Measurements from ENCODE around the gene PAPLN. TPM values are rescaled to one million over a fixed set of nuclear protein-coding genes. Genes with fewer than 3 reads are reported as not detected.
A peak's percentile ranks its signal among the peaks of the same experiment; 100 is the strongest.

The PAPLN gene
- total RNA-seq, 1 experiment from 2014 or later: 0.40 TPM

DNA sequence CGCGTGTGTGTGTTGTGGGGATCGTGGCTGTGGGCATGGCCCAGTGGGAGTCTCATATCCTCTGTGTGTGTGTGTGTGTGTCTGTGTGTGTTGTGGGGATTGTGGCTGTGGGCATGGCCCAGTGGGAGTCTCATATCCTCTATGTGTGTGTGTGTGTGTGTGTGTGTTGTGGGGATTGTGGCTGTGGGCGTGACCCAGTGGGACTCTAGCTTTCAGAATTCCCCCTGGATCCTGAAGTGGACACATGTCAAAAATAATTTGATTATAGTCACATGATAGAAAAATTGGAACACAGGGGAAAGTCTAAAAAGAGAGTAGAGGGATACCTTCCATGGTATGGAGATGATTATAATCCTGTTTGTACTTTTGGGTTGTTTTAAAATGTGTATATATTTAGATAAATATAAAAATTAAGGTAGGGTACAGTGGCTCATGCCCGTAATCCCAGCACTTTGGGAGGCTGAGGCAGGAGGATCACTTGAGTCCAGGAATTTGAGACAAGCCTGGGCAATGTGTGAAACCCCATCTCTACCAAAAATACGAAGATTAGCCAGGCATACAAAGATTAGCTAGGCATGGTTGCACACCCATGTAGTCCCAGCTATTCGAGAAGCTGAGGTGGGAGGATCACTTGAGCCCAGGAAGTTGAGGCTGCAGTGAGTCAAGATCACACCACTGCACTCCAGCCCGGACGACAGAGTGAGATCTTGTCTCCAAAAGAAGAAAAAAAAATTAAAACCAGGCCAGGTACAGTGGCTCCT is 11.0 kb downstream of the PAPLN start:
- BruUV-seq (replicated peaks): no TSS peak
- TF ChIP-seq EZH2phosphoT487 (IDR thresholded peaks at IDR 0.05; ENCODE audit: borderline replicate concordance, low read length): no peak
- TF ChIP-seq, protein P1, sequence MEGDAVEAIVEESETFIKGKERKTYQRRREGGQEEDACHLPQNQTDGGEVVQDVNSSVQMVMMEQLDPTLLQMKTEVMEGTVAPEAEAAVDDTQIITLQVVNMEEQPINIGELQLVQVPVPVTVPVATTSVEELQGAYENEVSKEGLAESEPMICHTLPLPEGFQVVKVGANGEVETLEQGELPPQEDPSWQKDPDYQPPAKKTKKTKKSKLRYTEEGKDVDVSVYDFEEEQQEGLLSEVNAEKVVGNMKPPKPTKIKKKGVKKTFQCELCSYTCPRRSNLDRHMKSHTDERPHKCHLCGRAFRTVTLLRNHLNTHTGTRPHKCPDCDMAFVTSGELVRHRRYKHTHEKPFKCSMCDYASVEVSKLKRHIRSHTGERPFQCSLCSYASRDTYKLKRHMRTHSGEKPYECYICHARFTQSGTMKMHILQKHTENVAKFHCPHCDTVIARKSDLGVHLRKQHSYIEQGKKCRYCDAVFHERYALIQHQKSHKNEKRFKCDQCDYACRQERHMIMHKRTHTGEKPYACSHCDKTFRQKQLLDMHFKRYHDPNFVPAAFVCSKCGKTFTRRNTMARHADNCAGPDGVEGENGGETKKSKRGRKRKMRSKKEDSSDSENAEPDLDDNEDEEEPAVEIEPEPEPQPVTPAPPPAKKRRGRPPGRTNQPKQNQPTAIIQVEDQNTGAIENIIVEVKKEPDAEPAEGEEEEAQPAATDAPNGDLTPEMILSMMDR (conservative IDR thresholded peaks at IDR 0.05; ENCODE audit: low read depth, low read length): no peak
- Histone ChIP-seq H3K4me2 (ENCODE audit: low read length) (no peak overlapping the region), H3K4me3 (ENCODE audit: low read length) (no peak overlapping the region), H3K27me3 (ENCODE audit: low read length) (no peaks in the 10 kb centered on the region), H3K36me3 (ENCODE audit: low read depth, low read length) (no peaks in the 10 kb centered on the region), H3K79me2 (ENCODE audit: low read length) (no peaks in the 10 kb centered on the region), H3K4me1 (ENCODE audit: insufficient read depth, low read length) (peaks cover 6% of the 10 kb centered on the region; the same call in 1 of the 2 replicates), H3K27ac (ENCODE audit: low read length) (no peak overlapping the region), H3K9me3 (ENCODE audit: low read length) (no peaks in the 10 kb centered on the region), H4K20me1 (ENCODE audit: low read length) (no peaks in the 10 kb centered on the region), H3K9ac (ENCODE audit: low read length) (no peak overlapping the region), H3F3A (ENCODE audit: low read length, unreplicated experiment) (no peaks in the 10 kb centered on the region), H3K9me2 (replicated peaks; ENCODE audit: low read length) (no peaks in the 10 kb centered on the region), H2AFZ (ENCODE audit: low read length) (peak overlapping the region; percentile 48; the same call in 1 of the 2 replicates)
- peak; percentile 62 for ATAC-seq
- DNase-seq: peak; percentile 49
- ChIA-PET POLR2A (ENCODE audit: unreplicated experiment) (no interaction called here), CTCF (no interaction called here)
- intact Hi-C loops (cut with micrococcal nuclease): no loop called here

DNA sequence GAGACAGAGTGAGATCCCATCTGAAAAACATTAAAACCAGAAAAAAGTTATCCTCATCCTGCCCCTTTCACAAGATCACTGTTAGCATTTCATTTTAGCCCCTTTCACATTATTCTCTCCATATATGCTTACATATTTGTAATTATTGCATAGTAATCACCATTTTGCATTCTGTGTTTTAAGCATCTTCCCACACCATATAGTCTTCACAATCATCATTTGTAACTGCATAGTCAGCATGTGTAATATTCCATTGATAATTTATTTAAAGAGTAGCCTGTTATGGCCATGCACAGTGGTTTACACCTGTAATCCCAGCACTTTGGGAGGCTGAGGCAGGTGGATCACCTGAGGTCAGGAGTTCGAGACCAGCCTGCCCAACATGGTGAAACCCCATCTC is 11.8 kb downstream of the PAPLN start:
- ATAC-seq (no peak), DNase-seq (no peak)
- Histone ChIP-seq H3K4me2 (ENCODE audit: low read length) (no peak overlapping the region), H3K27me3 (ENCODE audit: low read length) (no peaks in the 10 kb centered on the region), H3K27ac (ENCODE audit: low read length) (no peak overlapping the region), H3K36me3 (ENCODE audit: low read depth, low read length) (no peaks in the 10 kb centered on the region), H3K9ac (ENCODE audit: low read length) (no peak overlapping the region), H3K4me3 (ENCODE audit: low read length) (no peak overlapping the region), H4K20me1 (ENCODE audit: low read length) (no peaks in the 10 kb centered on the region), H3K9me3 (ENCODE audit: low read length) (no peaks in the 10 kb centered on the region), H3K79me2 (ENCODE audit: low read length) (no peaks in the 10 kb centered on the region), H3K9me2 (replicated peaks; ENCODE audit: low read length) (no peaks in the 10 kb centered on the region), H2AFZ (ENCODE audit: low read length) (no peak overlapping the region), H3K4me1 (ENCODE audit: insufficient read depth, low read length) (peaks cover 6% of the 10 kb centered on the region; the same call in 1 of the 2 replicates), H3F3A (ENCODE audit: low read length, unreplicated experiment) (no peaks in the 10 kb centered on the region)
- TF ChIP-seq, protein P1 (conservative IDR thresholded peaks at IDR 0.05; ENCODE audit: low read depth, low read length): no peak
- TF ChIP-seq EZH2phosphoT487 (IDR thresholded peaks at IDR 0.05; ENCODE audit: borderline replicate concordance, low read length) (no peak), EZH2 (IDR thresholded peaks at IDR 0.05; ENCODE audit: low read length, unreplicated experiment) (no peak)
- CTCF ChIA-PET: no interaction called here
- intact Hi-C loops (cut with micrococcal nuclease): no loop called here
- no TSS peak for BruUV-seq (replicated peaks)
- POLR2A ChIA-PET (ENCODE audit: unreplicated experiment): no interaction called here

DNA sequence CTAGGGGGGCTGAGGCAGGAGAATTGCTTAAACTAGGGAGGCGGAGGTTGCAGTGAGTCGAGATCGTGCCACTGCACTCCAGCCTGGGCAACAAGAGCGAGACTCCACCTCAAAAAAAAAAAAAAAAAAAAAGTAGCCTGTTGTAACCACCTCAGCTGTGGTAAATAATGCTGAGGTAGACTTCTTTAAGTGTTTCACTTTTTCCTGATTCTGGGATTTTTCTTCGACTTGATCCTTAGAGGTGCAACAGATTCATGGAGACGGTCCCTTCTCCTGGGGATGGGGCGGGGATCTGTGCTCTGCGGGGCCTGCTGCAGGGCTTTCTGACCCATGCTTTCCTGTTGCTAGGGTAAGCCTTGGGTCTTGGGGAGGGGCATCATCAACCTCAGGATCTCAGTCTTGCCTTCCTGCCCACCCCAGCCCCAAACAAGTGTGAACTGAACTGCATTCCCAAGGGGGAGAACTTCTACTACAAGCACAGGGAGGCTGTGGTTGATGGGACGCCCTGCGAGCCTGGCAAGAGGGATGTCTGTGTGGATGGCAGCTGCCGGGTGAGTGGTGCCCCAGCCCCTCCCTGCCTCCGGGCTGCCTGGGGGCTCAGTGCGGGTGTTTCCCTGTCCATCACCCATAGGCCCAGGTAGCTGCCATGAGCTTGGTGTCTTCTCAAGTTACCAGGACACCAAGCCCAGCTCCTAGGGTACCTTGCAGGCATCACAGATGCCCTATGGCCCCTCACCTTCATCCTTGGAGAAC is 12.4 kb downstream of the PAPLN start:
- H3K27ac ChIP-seq (ENCODE audit: low read length): no peak overlapping the region
- H3K4me2 ChIP-seq (ENCODE audit: low read length): no peak overlapping the region
- no peaks in the 10 kb centered on the region for H3K79me2 ChIP-seq (ENCODE audit: low read length)
- no peak overlapping the region for H2AFZ ChIP-seq (ENCODE audit: low read length)
- H3K36me3 ChIP-seq (ENCODE audit: low read depth, low read length): no peaks in the 10 kb centered on the region
- peaks cover 6% of the 10 kb centered on the region; the same call in 1 of the 2 replicates for H3K4me1 ChIP-seq (ENCODE audit: insufficient read depth, low read length)
- DNase-seq (no peak), ATAC-seq (no peak)
- no peaks in the 10 kb centered on the region for H3K9me3 ChIP-seq (ENCODE audit: low read length)
- no peak for TF ChIP-seq EZH2phosphoT487 (IDR thresholded peaks at IDR 0.05; ENCODE audit: borderline replicate concordance, low read length)
- TF ChIP-seq, protein P1 (conservative IDR thresholded peaks at IDR 0.05; ENCODE audit: low read depth, low read length): no peak
- TF ChIP-seq EZH2 (IDR thresholded peaks at IDR 0.05; ENCODE audit: low read length, unreplicated experiment): no peak
- H3F3A ChIP-seq (ENCODE audit: low read length, unreplicated experiment): no peaks in the 10 kb centered on the region
- no peaks in the 10 kb centered on the region for H3K9me2 ChIP-seq (replicated peaks; ENCODE audit: low read length)
- H3K9ac ChIP-seq (ENCODE audit: low read length): no peak overlapping the region
- BruUV-seq (replicated peaks): no TSS peak
- no peak overlapping the region for H3K4me3 ChIP-seq (ENCODE audit: low read length)
- ChIA-PET POLR2A (ENCODE audit: unreplicated experiment) (no interaction called here), CTCF (no interaction called here)
- H4K20me1 ChIP-seq (ENCODE audit: low read length): no peaks in the 10 kb centered on the region
- intact Hi-C loops (cut with micrococcal nuclease): no loop called here
- no peaks in the 10 kb centered on the region for H3K27me3 ChIP-seq (ENCODE audit: low read length)
